SK-N-SH treated with all-trans-retinoic acid at 6 μM for 48 hours (cell line): ENCODE measurements around the gene RHBDD1.

ENCODE experiments used
- ARNTL ChIP-seq: fragments of 450-650 bp; formaldehyde crosslinking; IDR thresholded peaks from 2 replicates; pipeline ENCODE4 v1.5.0; 2020; ENCODE audit warnings: low read depth, mild to moderate bottlenecking, moderate library complexity, borderline replicate concordance
- CSDC2 ChIP-seq: fragments of 250-450 bp; sonication (Bioruptor Pico); IDR thresholded peaks from 2 replicates; pipeline ENCODE4 v1.5.0; 2020; ENCODE audit warnings: mild to moderate bottlenecking, moderate library complexity
- ESRRG ChIP-seq: fragments of 250-450 bp; sonication (Bioruptor Pico); IDR thresholded peaks from 2 replicates; pipeline ENCODE4 v1.6.1; 2021; ENCODE audit warnings: mild to moderate bottlenecking
- PATZ1 ChIP-seq: fragments of 250-450 bp; sonication (Bioruptor Pico); IDR thresholded peaks from 2 replicates; pipeline ENCODE4 v1.8.0; 2020; ENCODE audit warnings: mild to moderate bottlenecking, moderate library complexity, borderline replicate concordance
- TF ChIP-seq, protein P1 (sequence below): fragments of 250-450 bp; sonication (Bioruptor Pico); IDR thresholded peaks from 2 replicates; pipeline ENCODE4 v1.5.1; 2020; ENCODE audit warnings: low read depth, mild to moderate bottlenecking, moderate library complexity

DNA sequence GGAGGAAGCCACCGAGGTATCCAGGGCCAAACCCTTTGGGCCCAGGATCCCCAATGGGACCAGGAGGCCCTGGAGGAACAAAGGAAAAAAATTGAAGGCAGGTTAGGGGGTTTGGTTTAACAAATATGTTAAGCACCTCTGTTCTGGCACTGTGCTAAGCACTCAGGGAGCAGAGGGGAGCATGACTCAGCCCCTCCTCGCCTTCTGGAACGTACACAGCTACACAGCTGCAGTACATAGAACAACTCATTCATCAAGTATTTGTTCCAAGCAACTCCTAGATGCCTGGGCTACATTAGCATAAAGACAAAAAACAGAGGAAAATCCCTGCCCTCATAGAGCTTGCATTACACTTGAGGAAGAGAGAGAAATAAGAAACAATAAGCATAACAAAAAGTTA is 174.6 kb downstream of the RHBDD1 start:
- TF ChIP-seq CSDC2, result no peak
- TF ChIP-seq ARNTL, result no peak
- TF ChIP-seq PATZ1 (CRISPR knock-in tag), result no peak
- TF ChIP-seq, protein P1, sequence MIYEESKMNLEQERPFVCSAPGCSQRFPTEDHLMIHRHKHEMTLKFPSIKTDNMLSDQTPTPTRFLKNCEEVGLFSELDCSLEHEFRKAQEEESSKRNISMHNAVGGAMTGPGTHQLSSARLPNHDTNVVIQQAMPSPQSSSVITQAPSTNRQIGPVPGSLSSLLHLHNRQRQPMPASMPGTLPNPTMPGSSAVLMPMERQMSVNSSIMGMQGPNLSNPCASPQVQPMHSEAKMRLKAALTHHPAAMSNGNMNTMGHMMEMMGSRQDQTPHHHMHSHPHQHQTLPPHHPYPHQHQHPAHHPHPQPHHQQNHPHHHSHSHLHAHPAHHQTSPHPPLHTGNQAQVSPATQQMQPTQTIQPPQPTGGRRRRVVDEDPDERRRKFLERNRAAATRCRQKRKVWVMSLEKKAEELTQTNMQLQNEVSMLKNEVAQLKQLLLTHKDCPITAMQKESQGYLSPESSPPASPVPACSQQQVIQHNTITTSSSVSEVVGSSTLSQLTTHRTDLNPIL (CRISPR knock-in tag), result no peak
- TF ChIP-seq ESRRG (CRISPR knock-in tag), result no peak
